NCI-H128 (cell line): Measurements from ENCODE around the gene P3R3URF.
"Not testable (repeated sequence)": the region's sequence is repeated elsewhere in the genome, so short reads cannot be mapped to it uniquely, and the experiment has no call there.

Source experiments
- DNase-seq: peaks from one replicate; lab custom pipeline; 2025; ENCODE audit not compliant: unreplicated experiment; lab: John Stamatoyannopoulos, UW

P3R3URF gene

GRCh38 chr1:46176211-46176865, at the start of gene P3R3URF:
TSS of gene P3R3URF (minus strand) at chr1:46176488. CDS start at chr1:46176471, 17 bp downstream.
- DNase-seq: no peak

GRCh38 chr1:46224966-46225365, 48.7 kb upstream of the P3R3URF start:
- no peak for DNase-seq

- DNase-seq: peak; percentile 78
These were observed 47.2 kb upstream of the P3R3URF start for GRCh38 chr1:46223472-46223943.

GRCh38 chr1:46223055-46223454, 46.8 kb upstream of the P3R3URF start:
- not testable (repeated sequence) for DNase-seq

GRCh38 chr1:46221749-46222148, 45.5 kb upstream of the P3R3URF start:
- no peak for DNase-seq

GRCh38 chr1:46220808-46221207, 44.5 kb upstream of the P3R3URF start:
- DNase-seq: no peak

GRCh38 chr1:46219551-46220520, 43.5 kb upstream of the P3R3URF start:
- no peak for DNase-seq

- DNase-seq: peak; percentile 90
These were observed 42.2 kb upstream of the P3R3URF start for GRCh38 chr1:46218443-46218842.

GRCh38 chr1:46215504-46215903, 39.2 kb upstream of the P3R3URF start:
- no peak for DNase-seq

- no peak for DNase-seq
These were observed 34.8 kb upstream of the P3R3URF start for GRCh38 chr1:46211051-46211450.

GRCh38 chr1:46210561-46210960, 34.3 kb upstream of the P3R3URF start:
- no peak for DNase-seq

GRCh38 chr1:46206399-46206798, 30.1 kb upstream of the P3R3URF start:
- no peak for DNase-seq

GRCh38 chr1:46205791-46206190, 29.5 kb upstream of the P3R3URF start:
- no peak for DNase-seq

GRCh38 chr1:46205141-46205540, 28.9 kb upstream of the P3R3URF start:
- DNase-seq: no peak

GRCh38 chr1:46204406-46204742, 28.1 kb upstream of the P3R3URF start:
- no peak for DNase-seq

- no peak for DNase-seq
These were observed 27.6 kb upstream of the P3R3URF start for GRCh38 chr1:46203738-46204405.

GRCh38 chr1:46199233-46199749, 23.0 kb upstream of the P3R3URF start:
- DNase-seq: no peak

GRCh38 chr1:46197964-46198811, 21.9 kb upstream of the P3R3URF start, which contains the start of gene POMGNT1:
TSS of gene POMGNT1 (minus strand) at chr1:46198434. CDS start at chr1:46197821, 613 bp downstream.
- DNase-seq: peak; percentile 21

GRCh38 chr1:46197560-46197963, 21.3 kb upstream of the P3R3URF start:
- no peak for DNase-seq

- DNase-seq: no peak
These were observed 20.3 kb upstream of the P3R3URF start for GRCh38 chr1:46196609-46197008.
